DMS153 (cell line): Measurements from ENCODE around the gene MRC1.

Experiments
- DNase-seq: peaks from one replicate; lab custom pipeline; 2025; lab: John Stamatoyannopoulos, UW

The MRC1 gene

GRCh38 chr10:17795813-17796594 is 13.1 kb upstream of the MRC1 start:
- DNase-seq, result no peak

- no peak for DNase-seq
These were observed 7.6 kb upstream of the MRC1 start for GRCh38 chr10:17801507-17801906.

DNA sequence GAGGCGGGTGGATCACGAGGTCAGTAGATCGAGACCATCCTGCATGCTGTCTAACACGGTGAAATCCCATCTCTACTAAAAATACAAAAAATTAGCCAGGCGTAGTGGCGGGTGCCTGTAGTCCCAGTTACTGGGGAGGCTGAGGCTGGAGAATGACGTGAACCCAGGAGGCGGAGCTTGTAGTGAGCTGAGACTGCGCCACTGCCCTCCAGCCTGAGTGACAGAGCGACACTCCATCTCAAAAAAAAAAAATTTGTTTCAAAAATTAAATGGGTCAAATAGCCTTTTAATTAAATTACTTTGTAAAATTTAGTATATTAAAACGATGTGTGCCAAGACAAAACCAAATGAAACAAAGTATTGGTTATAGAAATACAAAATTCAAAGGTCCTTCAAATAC is 6.8 kb upstream of the MRC1 start:
- no peak for DNase-seq

GRCh38 chr10:17802976-17803375 is 6.2 kb upstream of the MRC1 start:
- DNase-seq, result no peak

GRCh38 chr10:17805330-17805729 is 3.8 kb upstream of the MRC1 start:
- DNase-seq, result no peak

- DNase-seq, result peak; percentile 10
These were observed 3.1 kb upstream of the MRC1 start for GRCh38 chr10:17805921-17806577.

GRCh38 chr10:17811146-17811865 is 2.2 kb downstream of the MRC1 start:
- DNase-seq, result no peak

DNA sequence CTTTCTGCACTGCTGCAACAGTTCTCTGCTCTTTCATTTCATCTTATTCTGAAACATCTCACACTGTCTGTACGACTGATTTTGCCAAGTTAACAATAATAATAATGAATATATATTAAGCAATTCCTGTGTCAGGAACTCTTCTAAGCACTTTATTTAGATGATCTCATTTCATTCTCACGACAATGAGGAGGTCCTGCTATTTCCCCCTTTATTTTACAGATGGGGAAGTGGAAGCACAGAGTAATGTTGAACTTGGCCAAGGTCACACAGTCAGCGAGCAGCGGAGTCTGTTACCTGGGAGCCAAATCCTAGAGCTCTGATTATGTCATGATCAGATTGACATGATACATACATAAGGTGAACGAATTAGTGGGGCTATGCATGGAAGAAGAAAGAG is 5.8 kb downstream of the MRC1 start:
- no peak for DNase-seq

GRCh38 chr10:17816199-17816598 is 7.1 kb downstream of the MRC1 start:
- DNase-seq, result no peak

DNA sequence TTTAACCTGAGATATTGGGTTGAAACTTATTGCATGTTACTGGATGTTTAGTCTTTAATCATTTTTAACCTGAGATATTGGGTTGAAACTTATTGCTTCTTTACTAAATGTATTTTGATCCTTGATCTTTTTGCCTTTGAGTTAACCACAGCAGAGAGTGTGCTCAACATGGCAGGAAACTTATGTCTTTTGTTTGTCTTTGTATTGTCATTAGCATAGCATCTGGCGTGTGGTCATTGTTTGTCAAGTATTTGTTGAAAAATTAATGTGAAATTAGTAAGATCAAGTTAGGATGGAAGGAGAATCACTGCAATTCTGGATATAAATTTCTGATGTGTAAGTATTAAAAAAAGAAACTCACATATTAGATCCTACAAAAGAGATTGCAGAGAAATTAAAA is 8.2 kb downstream of the MRC1 start:
- no peak for DNase-seq

GRCh38 chr10:17817790-17818189 is 8.6 kb downstream of the MRC1 start:
- DNase-seq, result no peak

DNA sequence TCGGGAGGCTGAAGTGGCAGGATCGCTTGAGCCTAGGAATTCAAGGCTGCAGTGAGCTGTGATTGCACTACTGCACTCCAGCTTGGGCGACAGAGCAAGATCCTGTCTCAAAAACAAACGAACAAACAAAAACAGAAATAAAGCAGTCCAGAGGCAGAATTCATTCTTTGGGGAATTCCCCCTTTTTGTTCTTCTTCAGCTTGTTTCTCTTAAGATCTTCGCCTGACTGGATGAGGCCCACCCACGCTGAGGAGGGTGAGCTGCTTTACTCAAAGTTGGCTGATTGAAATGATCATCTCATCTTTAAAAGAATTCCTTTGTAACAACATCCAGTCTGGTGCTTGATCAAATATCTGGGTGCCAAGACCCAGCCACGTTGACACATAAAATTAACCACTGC is 10.7 kb downstream of the MRC1 start:
- DNase-seq, result no peak

DNA sequence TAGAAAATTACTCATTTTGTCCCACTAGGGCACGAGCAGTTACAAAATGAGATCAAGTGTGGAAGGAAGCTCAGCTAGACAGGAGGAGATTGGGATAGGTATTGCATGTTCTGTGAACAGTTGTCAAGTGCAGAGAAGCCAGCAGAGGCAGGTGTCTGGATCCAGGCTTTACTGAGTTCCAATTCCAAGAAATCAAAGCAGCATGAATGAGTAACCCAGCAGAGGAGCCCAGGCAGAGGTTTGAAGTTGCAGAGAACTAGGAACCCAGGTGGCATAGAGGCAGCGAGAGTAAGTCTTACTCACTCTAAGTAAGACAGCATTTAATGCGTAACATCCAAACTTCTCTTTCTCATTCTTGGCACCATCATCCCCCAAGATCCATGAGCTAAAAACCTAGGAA is 11.8 kb downstream of the MRC1 start:
- DNase-seq, result no peak

DNA sequence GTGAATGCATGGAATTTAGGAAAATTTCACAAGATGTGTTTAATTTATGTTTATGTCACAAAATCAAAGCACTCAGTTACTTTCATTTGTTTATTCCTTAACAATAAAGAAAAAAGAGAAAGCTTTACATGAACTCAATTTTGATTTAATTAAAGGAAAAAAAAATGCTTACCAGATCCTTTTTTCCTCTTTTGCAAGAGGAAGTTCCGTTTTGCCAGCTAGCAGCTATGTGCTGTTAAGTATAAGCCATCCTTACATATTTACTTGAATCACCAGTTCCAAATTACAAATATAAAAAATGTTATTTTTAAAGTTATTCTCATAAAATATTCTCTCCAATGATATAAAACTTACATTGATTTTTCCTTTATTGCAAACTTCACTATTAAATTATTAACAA is 12.7 kb downstream of the MRC1 start:
- no peak for DNase-seq

- DNase-seq, result no peak
These were observed 22.2 kb downstream of the MRC1 start for GRCh38 chr10:17831341-17831740.

DNA sequence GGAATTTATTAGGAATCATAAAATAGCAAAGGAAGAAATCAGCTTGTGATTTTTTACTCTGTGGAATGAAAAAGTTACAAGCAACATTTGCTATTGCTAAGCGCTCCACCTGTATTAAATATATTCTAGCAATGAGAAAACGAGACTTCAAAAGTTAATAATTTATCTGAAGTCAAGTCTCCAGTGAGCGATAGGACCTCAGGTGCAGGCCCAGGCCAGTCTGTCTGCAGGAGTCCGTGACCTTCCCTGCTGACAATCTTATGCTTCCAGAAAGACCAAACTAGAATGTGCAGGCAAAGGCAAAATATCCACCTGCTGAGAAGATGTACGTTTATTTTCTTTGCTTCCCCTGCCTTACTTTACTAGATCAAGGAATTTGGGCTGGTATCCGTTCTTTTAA is 22.7 kb downstream of the MRC1 start:
- no peak for DNase-seq

DNA sequence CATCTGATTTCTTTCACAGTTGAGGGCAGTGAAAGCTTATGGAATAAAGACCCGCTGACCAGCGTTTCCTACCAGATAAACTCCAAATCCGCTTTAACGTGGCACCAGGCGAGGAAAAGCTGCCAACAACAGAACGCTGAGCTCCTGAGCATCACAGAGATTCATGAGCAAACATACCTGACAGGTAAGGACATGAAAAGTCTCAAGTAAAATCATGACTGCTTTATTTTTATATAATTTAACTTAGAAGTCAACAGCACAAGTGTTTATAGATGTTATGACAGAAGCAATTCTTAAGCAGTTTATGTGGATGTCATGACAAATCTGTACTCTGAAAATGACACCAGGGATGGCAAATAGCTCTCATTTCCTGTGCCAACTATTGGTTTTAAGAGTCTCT is 24.5 kb downstream of the MRC1 start:
- DNase-seq, result no peak

- DNase-seq, result no peak
These were observed 26.5 kb downstream of the MRC1 start for GRCh38 chr10:17835688-17836087.

DNA sequence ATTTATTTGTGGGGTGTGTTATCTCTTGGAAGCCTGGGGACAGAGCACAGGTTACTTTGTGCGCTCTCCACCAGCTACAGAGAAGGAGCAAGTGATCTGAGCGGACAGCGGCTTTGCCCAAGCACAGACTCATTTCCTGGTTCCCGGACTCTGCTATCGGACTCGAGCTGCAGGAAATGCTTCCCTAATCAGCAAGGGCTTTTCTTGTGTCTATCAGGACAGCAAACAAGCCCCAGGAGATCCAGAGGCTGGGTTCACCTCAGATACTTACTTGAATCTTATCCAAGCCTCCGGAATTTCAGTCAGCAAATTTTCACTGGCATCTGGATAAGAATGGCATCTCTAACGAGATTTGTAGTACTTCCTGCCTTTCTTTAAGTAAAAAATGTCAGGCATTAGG is 27.8 kb downstream of the MRC1 start:
- peak; percentile 16 for DNase-seq

GRCh38 chr10:17838080-17838648 is 29.0 kb downstream of the MRC1 start:
- DNase-seq, result no peak

DNA sequence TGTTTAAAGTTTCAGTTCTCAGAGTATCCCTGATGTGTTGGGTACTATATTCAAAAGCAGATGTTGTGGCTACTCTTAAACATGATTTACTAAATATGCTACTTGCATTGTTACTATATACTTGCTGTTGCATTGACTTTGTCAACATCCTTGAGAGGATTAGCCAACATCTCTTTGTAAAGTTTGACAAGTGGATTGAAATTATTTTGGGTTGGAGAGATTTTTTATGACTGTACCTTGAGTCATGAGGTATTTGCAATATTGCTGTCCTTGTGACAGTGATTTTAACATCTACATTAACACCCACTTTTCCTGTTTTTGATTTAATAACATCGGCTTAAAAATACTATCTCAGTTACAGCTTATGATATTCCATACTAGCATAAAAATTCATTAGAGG is 31.9 kb downstream of the MRC1 start:
- DNase-seq, result no peak

GRCh38 chr10:17842641-17843040 is 33.5 kb downstream of the MRC1 start:
- DNase-seq, result no peak
